IMR-90 (cell line): ENCODE data around the gene SLC27A2. TPM values are rescaled to one million over a fixed set of nuclear protein-coding genes. Genes with fewer than 3 reads are reported as not detected.

Experiments used
- ATAC-seq: fragments of 200-7000 bp; cut with Tn5 transposase; 2 replicates; pipeline ENCODE4 v1.9.1; 2020; ENCODE audit warnings: low read depth, mild to moderate bottlenecking, moderate library complexity
- BruUV-seq: library from RNA; stranded (reverse); fragments of 400-500 nt; replicated peaks from 2 replicates; lab custom pipeline; 2021; lab: Mats Ljungman, UMichigan
- CTCF ChIA-PET: fragments of 300-600 bp; formaldehyde crosslinking; extraction: SDS; loops from one replicate; lab custom pipeline; 2021; ENCODE audit warnings: antibody characterized with exemption; lab: Yijun Ruan, JAX
- POLR2A ChIA-PET: fragments of 300-600 bp; sonication (Branson Sonifier 250); formaldehyde crosslinking; loops from one replicate; lab custom pipeline; 2022; ENCODE audit warnings: antibody characterized with exemption; ENCODE audit not compliant: unreplicated experiment; lab: Charles Lee
- DNase-seq: peaks from one replicate; pipeline ENCODE4 v3.0.0; 2013
- H2AFZ ChIP-seq: replicated peaks from 2 replicates; pipeline ENCODE3; 2013; ENCODE audit warnings: low read length, mild to moderate bottlenecking; ENCODE audit not compliant: poor library complexity
- H2AK5ac ChIP-seq: 2 replicates; pipeline ENCODE4 v1.6.1; 2013; ENCODE audit warnings: low read depth, low read length, inconsistent platforms
- H2AK9ac ChIP-seq: replicated peaks from 2 replicates; pipeline ENCODE3; 2013; ENCODE audit warnings: mild to moderate bottlenecking, low read depth, low read length, moderate library complexity; ENCODE audit not compliant: poor library complexity
- H2BK120ac ChIP-seq: 2 replicates; pipeline ENCODE4 v1.6.1; 2013; ENCODE audit warnings: low read depth, low read length, inconsistent platforms
- H2BK15ac ChIP-seq: 3 replicates; pipeline ENCODE4 v1.6.1; 2013; ENCODE audit warnings: low read depth, low read length, inconsistent platforms
- H2BK20ac ChIP-seq: 2 replicates; pipeline ENCODE4 v1.6.1; 2013; ENCODE audit warnings: low read depth, mild to moderate bottlenecking, inconsistent platforms, low read length, moderate library complexity
- H2BK5ac ChIP-seq: 2 replicates; pipeline ENCODE4 v1.6.1; 2013; ENCODE audit warnings: mild to moderate bottlenecking, low read depth, low read length, inconsistent platforms; ENCODE audit not compliant: poor library complexity, severe bottlenecking
- H3K14ac ChIP-seq: replicated peaks from 2 replicates; pipeline ENCODE4 v1.6.1; 2013; ENCODE audit warnings: low read depth, low read length, inconsistent platforms
- H3K18ac ChIP-seq: 2 replicates; pipeline ENCODE4 v1.6.1; 2013; ENCODE audit warnings: low read depth, low read length, control low read depth
- H3K23ac ChIP-seq: 2 replicates; pipeline ENCODE4 v1.6.1; 2013; ENCODE audit warnings: low read depth, low read length, inconsistent platforms
- H3K27ac ChIP-seq: 2 replicates; pipeline ENCODE4 v1.5.1; 2013; ENCODE audit warnings: mild to moderate bottlenecking, control low read depth, low read length; ENCODE audit not compliant: insufficient read depth
- H3K27me3 ChIP-seq: 2 replicates; pipeline ENCODE4 v1.6.1; 2013; ENCODE audit warnings: low read length; ENCODE audit not compliant: control insufficient read depth, insufficient read depth
- H3K36me3 ChIP-seq: 2 replicates; pipeline ENCODE4 v1.6.1; 2013; ENCODE audit warnings: low read length, mixed read lengths; ENCODE audit not compliant: control insufficient read depth, insufficient read depth
- H3K4ac ChIP-seq: 2 replicates; pipeline ENCODE4 v1.6.1; 2013; ENCODE audit warnings: low read depth, low read length, inconsistent platforms
- H3K4me1 ChIP-seq: 2 replicates; pipeline ENCODE4 v1.6.1; 2013; ENCODE audit warnings: low read length, mixed read lengths; ENCODE audit not compliant: control insufficient read depth, insufficient read depth
- H3K4me2 ChIP-seq: 2 replicates; pipeline ENCODE4 v1.6.1; 2013; ENCODE audit warnings: low read depth, mild to moderate bottlenecking, control low read depth, low read length, moderate library complexity
- H3K4me3 ChIP-seq: 2 replicates; pipeline ENCODE4 v1.5.1; 2013; ENCODE audit warnings: low read depth, mild to moderate bottlenecking, control low read depth, low read length, moderate library complexity; ENCODE audit not compliant: insufficient read depth
- H3K56ac ChIP-seq: 2 replicates; pipeline ENCODE4 v1.6.1; 2013; ENCODE audit warnings: low read length, inconsistent platforms; ENCODE audit not compliant: insufficient read depth; ENCODE audit errors: extremely low read depth
- H3K79me1 ChIP-seq, 2 experiments: 2 replicates each; pipeline ENCODE4 v1.6.1; 2013; ENCODE audit warnings: low read length in 2 of 2, inconsistent platforms in 1 of 2, low read depth in 1 of 2
- H3K9ac ChIP-seq: 2 replicates; pipeline ENCODE4 v1.6.1; 2013; ENCODE audit warnings: low read depth, low read length, control low read depth
- H3K9me1 ChIP-seq: 2 replicates; pipeline ENCODE4 v1.6.1; 2013; ENCODE audit warnings: low read length, inconsistent platforms; ENCODE audit not compliant: insufficient read depth
- H3K9me3 ChIP-seq: 2 replicates; pipeline ENCODE4 v1.6.1; 2013; ENCODE audit warnings: low read length; ENCODE audit not compliant: control insufficient read depth, insufficient read depth
- H4K20me1 ChIP-seq: 2 replicates; pipeline ENCODE4 v1.6.1; 2013; ENCODE audit warnings: low read length, inconsistent platforms; ENCODE audit not compliant: insufficient read depth
- H4K5ac ChIP-seq: 2 replicates; pipeline ENCODE4 v1.6.1; 2013; ENCODE audit warnings: mild to moderate bottlenecking, low read depth, low read length, control low read depth
- H4K8ac ChIP-seq, 2 experiments: 2 replicates each; pipeline ENCODE4 v1.6.1; 2013; ENCODE audit warnings: low read depth in 2 of 2, low read length in 2 of 2, control low read depth in 1 of 2, inconsistent platforms in 1 of 2
- H4K91ac ChIP-seq: 2 replicates; pipeline ENCODE4 v1.6.1; 2013; ENCODE audit warnings: low read depth, low read length, inconsistent platforms; ENCODE audit not compliant: insufficient read depth
- BHLHE40 ChIP-seq: fragments of 150-350 bp; IDR thresholded peaks from 2 replicates; pipeline ENCODE4 v1.6.1; 2016; ENCODE audit warnings: mild to moderate bottlenecking, low read depth, low read length
- CEBPB ChIP-seq: IDR thresholded peaks from 2 replicates; pipeline ENCODE4 v1.6.1; 2012; ENCODE audit warnings: low read depth, low read length, improper control_type of control experiment
- CHD1 ChIP-seq: IDR thresholded peaks from 2 replicates; pipeline ENCODE4 v1.6.1; 2012; ENCODE audit warnings: low read depth, low read length, improper control_type of control experiment
- CTCF ChIP-seq: conservative IDR thresholded peaks from 2 replicates; pipeline ENCODE4 v1.5.1; 2012; ENCODE audit warnings: mild to moderate bottlenecking, low read depth, low read length, improper control_type of control experiment
- FOS ChIP-seq: fragments of 150-350 bp; IDR thresholded peaks from 2 replicates; pipeline ENCODE4 v1.6.1; 2016; ENCODE audit warnings: low read depth, low read length
- MAFK ChIP-seq: IDR thresholded peaks from 2 replicates; pipeline ENCODE4 v1.6.1; 2012; ENCODE audit warnings: low read depth, low read length, improper control_type of control experiment
- MAZ ChIP-seq: IDR thresholded peaks from 2 replicates; pipeline ENCODE4 v1.6.1; 2012; ENCODE audit warnings: low read depth, mild to moderate bottlenecking, low read length, improper control_type of control experiment, moderate library complexity, borderline replicate concordance
- MXI1 ChIP-seq: IDR thresholded peaks from 2 replicates; pipeline ENCODE4 v1.6.1; 2012; ENCODE audit warnings: low read depth, mild to moderate bottlenecking, low read length, moderate library complexity, borderline replicate concordance
- POLR2A ChIP-seq: IDR thresholded peaks from 2 replicates; pipeline ENCODE4 v1.6.1; 2012; ENCODE audit warnings: mild to moderate bottlenecking, low read depth, low read length
- RAD21 ChIP-seq: IDR thresholded peaks from 2 replicates; pipeline ENCODE4 v1.6.1; 2012; ENCODE audit warnings: low read length, improper control_type of control experiment
- USF2 ChIP-seq: fragments of 150-350 bp; IDR thresholded peaks from 2 replicates; pipeline ENCODE4 v1.6.1; 2017; ENCODE audit warnings: mild to moderate bottlenecking, antibody characterized with exemption, low read length, low read depth
- WGBS, 2 experiments: methylation state at CpG; one replicate each; pipeline versions ENCODE4 v1.1.5 to v1.1.7; 2013; ENCODE audit warnings: missing lambda C conversion rate in 2 of 2; ENCODE audit not compliant: insufficient read length in 1 of 2; ENCODE audit errors: extremely low coverage in 2 of 2; 5-methylcytosine and 5-hydroxymethylcytosine counted together
- dilution Hi-C: fragments of 300-500 bp; cut with HindIII; formaldehyde crosslinking; loops from one replicate; pipeline ENCODE4 v1.14.3; 2018; ENCODE audit warnings: low sequenced_read_pairs; ENCODE audit not compliant: unreplicated experiment
- in situ Hi-C: fragments of 300-500 bp; cut with MboI; formaldehyde crosslinking; loops from 3 replicates; pipeline ENCODE4 v1.14.3; 2019; ENCODE audit warnings: low sequenced_read_pairs, inconsistent platforms, mixed read lengths
- intact Hi-C: fragments of 100-400 bp; cut with micrococcal nuclease; formaldehyde crosslinking; loops from 2 replicates; pipeline ENCODE4 v1.10.0; 2022
- polyA plus RNA-seq, 3 experiments: library from polyadenylated mRNA; depleted of rRNA; stranded (reverse); fragments of >200 nt; gene quantifications; 2 replicates each; pipeline ENCODE4 v1.2.3, GENCODE V29; 2012; ENCODE audit warnings: low replicate concordance in 1 of 3
- total RNA-seq: library from RNA; depleted of rRNA; stranded (reverse); fragments of >200 nt; gene quantifications from 2 replicates; pipeline ENCODE4 v1.2.3, GENCODE V29; 2012

The SLC27A2 gene
- total and polyA plus RNA-seq, 2 of the 4 experiments (the other 2 are of a cell fraction), result under 0.01 TPM; not detected in 1

GRCh38 chr15:50162969-50163718 lies 18.9 kb upstream of the SLC27A2 start:
- Histone ChIP-seq H3K4me1 (peaks cover 6% of the 10 kb centered on the region), H3K27me3 (no peaks in the 10 kb centered on the region), H3K36me3 (no peaks in the 10 kb centered on the region), H3K23ac (no peak overlapping the region), H2BK120ac (no peak overlapping the region), H3K56ac (no peak overlapping the region), H3K4me2 (no peak overlapping the region), H3K18ac (no peak overlapping the region), H3K9me3 (no peaks in the 10 kb centered on the region; the same call in 1 of the 2 replicates), H3K79me1 (no peaks in the 10 kb centered on the region), H4K5ac (no peak overlapping the region), H2BK5ac (no peak overlapping the region), H3K4ac (0 out of 2 replicates have a peak overlapping the region, but pooled peaks have one; percentile 21), H4K8ac (no peak overlapping the region), H3K9me1 (0 out of 2 replicates have a peak, but pooled peaks cover 3% of the 10 kb centered on the region), H3K9ac (no peak overlapping the region), H2AK5ac (peak overlapping the region; percentile 21; the same call in 1 of the 2 replicates), H3K4me3 (no peak overlapping the region), H3K14ac (0 out of 2 replicates have a peak overlapping the region, but pooled peaks have one; percentile 56), H2BK20ac (peak overlapping the region; percentile 31; the same call in 1 of the 2 replicates), H4K20me1 (no peaks in the 10 kb centered on the region), H2AK9ac (no peak overlapping the region), H2AFZ (no peak overlapping the region), H3K27ac (no peak overlapping the region), H4K91ac (peak overlapping the region; percentile 11; the same call in 1 of the 2 replicates), H2BK15ac (0 out of 3 replicates have a peak overlapping the region, but pooled peaks have one; percentile 25)
- dilution Hi-C loops, result no loop called here
- TF ChIP-seq RAD21, result no peak
- TF ChIP-seq CHD1, result no peak
- no peak for TF ChIP-seq BHLHE40
- no peak for TF ChIP-seq MAFK
- TF ChIP-seq POLR2A, result no peak
- no peak for TF ChIP-seq CEBPB
- no peak for TF ChIP-seq CTCF
- no peak for TF ChIP-seq MXI1
- no peak for TF ChIP-seq USF2
- no peak for TF ChIP-seq MAZ
- TF ChIP-seq FOS, result no peak
- no TSS peak for BruUV-seq
- ChIA-PET POLR2A (no interaction called here), CTCF (no interaction called here)
- intact Hi-C loops, result no loop called here
- in situ Hi-C loops, result no loop called here
- no peak for ATAC-seq
- no peak for DNase-seq
- no CpG with 5 or more reads among the region's 2 CpGs for WGBS, 2 experiments
